Left lobe of liver (tissue), 2 donors: ENCODE data around the gene CXCL8. TPM values are rescaled to one million over a fixed set of nuclear protein-coding genes. Genes with fewer than 3 reads are reported as not detected.
A peak's percentile ranks its signal among the peaks of the same experiment; 100 is the strongest.

ENCODE experiments used
- ATAC-seq: fragments of 200-7000 bp; cut with Tn5 transposase; one replicate; pipeline ENCODE4 v1.9.1; 2020; ENCODE audit warnings: mild to moderate bottlenecking, moderate library complexity
- DNase-seq: peaks from one replicate; pipeline ENCODE4 v3.0.0-alpha.2; 2020; ENCODE audit warnings: low spot score
- total RNA-seq: library from RNA; stranded (reverse); gene quantifications from one replicate; pipeline ENCODE4 v1.2.1, GENCODE V29; 2021
- donor health status: DM: no; HTN: no; CAD: no; lungs with moderate emphysema.
- donor health status: DM: no; HTN: yes; CAD: no.

Gene CXCL8
- total RNA-seq, 1 donor from 2014 or later = 0.28 TPM

GRCh38 chr4:73718375-73719373 is 21.7 kb upstream of the CXCL8 start:
- no peak for ATAC-seq

DNA sequence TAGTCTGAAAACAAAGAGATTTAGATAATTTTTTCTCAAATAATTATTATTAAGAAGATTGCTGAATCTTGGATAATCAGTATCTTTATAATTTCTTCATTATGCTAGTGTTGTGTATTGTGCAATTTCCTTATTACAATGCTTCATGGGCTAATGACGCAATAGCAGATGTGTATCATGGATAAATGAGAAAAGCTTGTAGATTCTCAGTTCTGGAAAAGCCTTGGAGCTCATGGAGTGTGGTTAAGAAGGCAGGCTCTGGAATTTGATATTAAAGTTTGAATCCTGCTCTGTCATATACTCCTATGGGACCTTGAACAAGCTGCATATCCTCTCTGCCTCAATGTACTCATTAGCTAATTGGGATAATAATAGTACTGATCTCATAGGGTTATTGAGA is 18.9 kb upstream of the CXCL8 start:
- ATAC-seq (no peak), DNase-seq (no peak)

More at GRCh38 chr4:73718375-73719373, 21.7 kb upstream of the CXCL8 start:
- DNase-seq = no peak

GRCh38 chr4:73721909-73722308 is 18.5 kb upstream of the CXCL8 start:
- ATAC-seq (no peak), DNase-seq (no peak)

DNA sequence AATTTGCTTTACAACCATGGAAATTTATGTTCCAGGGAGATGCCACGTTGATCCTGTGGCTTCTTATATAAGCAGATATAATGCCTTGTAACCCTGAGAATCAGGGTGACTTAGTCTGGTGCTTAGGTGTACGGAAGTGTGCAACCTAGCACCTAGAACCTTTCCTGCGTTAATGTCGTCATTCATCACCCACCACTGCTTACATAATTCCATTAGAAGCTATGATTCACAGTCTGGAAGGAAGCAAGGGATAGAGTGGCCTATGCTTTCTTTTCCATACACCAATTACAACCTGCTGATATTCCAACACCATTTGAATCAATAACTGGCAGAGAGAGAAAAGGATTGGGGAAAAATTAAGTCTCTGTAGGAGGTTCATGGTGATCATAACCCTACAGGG is 17.3 kb upstream of the CXCL8 start:
- no peak for DNase-seq
- ATAC-seq = no peak

GRCh38 chr4:73723928-73724327 is 16.4 kb upstream of the CXCL8 start:
- ATAC-seq = no peak
- no peak for DNase-seq

DNA sequence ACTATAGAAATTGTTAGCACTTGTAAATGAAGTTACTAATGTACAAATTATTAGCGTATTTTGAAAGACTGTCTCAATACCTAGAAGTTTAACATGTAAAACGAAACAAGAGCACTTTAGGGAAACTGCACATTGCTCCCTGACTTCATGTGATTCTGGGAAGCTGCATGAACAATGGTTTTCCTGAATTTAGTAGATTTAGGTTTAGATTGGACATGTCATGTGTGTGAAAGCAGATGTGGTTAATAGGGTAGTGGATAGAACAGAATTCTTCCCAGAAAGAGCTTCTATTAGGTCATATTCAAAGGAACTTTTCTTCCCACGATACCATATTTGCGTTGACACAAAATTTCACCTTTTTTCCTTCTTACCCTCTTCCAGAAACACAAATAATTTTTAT is 14.9 kb upstream of the CXCL8 start:
- no peak for ATAC-seq

GRCh38 chr4:73725985-73726384 is 14.4 kb upstream of the CXCL8 start:
- DNase-seq (no peak), ATAC-seq (no peak)

More for the DNA sequence above, 14.9 kb upstream of the CXCL8 start:
- DNase-seq = no peak

DNA sequence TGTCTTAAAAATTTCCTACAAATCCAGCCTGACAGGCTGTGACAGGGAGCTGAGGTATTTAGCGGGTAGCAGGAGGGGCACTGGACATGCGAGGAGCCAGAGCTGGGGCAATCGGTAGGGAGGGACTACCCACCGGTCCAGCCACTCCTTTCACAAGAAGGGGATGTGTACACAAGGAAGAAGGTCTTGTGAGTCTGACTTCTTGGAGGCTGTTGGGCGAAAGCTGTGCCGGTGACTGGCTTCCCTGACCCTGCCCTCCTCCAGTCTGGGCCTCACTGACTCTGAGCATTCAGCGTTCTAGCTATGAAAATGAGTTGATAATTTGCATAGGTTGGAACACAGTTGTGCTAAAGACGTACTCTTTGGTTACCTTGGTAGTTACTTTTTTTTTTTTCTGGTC is 12.7 kb upstream of the CXCL8 start:
- DNase-seq = no peak
- no peak for ATAC-seq

DNA sequence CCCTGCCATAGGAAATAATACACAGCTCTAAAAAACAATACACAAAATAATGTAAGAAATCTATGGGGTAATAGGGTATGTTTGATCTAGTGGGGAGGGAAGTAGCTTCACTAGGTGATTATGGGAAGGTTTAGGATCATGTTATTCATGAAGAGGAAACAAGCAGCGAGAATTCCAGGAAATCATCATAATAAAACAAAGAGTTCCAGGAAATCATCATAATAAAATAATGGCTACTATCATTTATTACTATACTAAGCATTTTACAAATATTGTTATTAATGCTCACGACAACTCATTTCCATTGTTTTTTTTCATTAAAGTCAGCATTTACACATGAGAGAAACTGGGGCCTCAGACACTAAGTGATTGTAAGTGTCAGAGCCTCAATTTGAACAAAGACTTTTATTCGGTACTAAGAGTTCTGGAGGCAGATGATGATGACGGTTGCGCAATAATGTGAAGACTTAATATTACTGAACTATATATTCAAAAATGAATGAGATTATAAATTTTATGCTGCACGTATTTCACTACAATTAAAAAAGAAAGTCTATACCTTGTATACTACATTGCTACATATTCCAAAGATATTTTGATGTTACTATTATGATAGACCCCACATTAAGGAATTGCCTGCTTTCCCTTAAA is 12.2 kb upstream of the CXCL8 start:
- ATAC-seq = no peak
- no peak for DNase-seq

- DNase-seq = peak; percentile 69
- ATAC-seq = peak; percentile 99
These were observed 10.7 kb upstream of the CXCL8 start for GRCh38 chr4:73729534-73730165.

DNA sequence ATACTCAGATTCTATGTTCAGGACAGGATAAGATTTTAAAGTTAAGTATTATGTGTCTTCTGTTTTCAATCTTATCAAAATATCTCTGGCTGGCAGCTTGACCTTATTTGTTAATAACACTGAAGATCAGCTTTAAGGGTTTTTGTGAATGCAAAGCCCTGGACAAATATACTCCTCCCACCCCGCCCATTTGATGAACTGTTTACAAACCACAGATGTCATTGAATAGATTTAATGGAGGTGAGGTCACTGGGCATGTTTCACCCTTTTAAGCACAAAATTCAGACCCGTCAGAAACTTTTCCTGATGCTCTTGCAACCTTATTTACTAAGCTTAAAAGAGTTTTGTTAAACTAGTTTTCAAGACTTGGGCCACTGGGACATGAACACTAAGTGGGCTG is 10.1 kb upstream of the CXCL8 start:
- ATAC-seq = no peak
- no peak for DNase-seq

DNA sequence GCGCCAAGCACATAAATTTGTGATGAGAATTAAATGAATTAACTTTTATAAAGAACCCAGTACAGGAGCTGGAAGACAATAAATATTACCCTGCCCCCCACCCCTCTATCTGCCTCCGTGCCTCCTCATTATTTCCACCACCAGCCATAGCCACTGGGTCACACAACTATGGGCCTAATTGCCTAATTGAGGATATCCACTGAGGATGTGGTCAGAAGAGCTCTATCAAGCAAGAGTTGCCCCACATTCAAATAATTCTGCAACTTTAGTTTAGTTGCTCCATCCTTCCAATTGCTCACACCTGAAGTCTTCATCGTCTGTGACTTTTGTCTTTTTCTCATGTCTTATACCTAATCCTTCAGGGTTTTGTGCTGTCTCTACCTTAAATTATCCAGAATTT is 9.5 kb upstream of the CXCL8 start:
- DNase-seq (no peak), ATAC-seq (no peak)

GRCh38 chr4:73731968-73732610 is 8.3 kb upstream of the CXCL8 start:
- no peak for DNase-seq
- peak; percentile 28 for ATAC-seq

- no peak for ATAC-seq
These were observed 7.5 kb upstream of the CXCL8 start for GRCh38 chr4:73732759-73733431.

DNA sequence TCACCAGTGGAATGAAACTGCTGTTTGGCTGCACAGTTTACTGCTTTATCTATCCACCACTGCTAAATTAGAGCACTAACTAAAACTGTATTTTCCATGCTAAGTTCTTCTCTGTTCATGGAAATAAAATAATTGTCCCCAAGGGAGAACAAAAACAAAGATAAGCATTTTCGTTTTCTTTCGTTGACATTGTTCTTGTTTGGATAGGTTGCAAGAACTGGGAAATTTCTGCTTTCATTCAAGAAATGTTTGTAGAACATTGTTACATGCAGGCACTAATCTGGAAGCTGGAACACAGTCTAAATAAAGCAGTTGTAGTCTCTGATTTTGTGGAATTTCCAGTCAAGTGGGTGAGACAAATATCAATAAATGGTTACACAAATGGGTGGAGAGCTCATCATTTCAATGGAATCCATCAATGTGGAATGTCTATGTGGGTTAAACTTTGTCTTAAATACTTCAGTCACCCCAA is 5.8 kb upstream of the CXCL8 start:
- ATAC-seq (no peak), DNase-seq (no peak)

More at GRCh38 chr4:73732759-73733431, 7.5 kb upstream of the CXCL8 start:
- no peak for DNase-seq

DNA sequence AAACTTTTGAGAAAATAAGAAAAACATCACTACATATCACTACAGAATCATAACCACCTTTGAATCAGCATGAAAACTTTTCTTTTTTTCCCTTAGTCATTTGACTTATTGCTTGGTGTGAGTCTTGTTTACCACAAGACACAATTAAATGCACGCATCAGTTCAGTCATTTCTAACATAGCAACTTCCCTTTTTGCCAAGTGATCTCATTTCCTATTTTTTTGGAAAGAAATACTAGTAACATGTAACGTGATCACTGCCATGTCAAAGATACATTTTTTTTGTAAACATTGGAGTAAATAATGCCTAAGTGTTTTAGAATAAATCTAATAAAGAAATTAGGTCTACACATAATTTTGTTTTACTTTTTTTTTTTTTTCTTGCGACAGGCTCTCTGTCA is 5.1 kb upstream of the CXCL8 start:
- ATAC-seq (no peak), DNase-seq (no peak)

GRCh38 chr4:73741031-73741749 is 821 bp downstream of the CXCL8 start:
- ATAC-seq (no peak), DNase-seq (no peak)

DNA sequence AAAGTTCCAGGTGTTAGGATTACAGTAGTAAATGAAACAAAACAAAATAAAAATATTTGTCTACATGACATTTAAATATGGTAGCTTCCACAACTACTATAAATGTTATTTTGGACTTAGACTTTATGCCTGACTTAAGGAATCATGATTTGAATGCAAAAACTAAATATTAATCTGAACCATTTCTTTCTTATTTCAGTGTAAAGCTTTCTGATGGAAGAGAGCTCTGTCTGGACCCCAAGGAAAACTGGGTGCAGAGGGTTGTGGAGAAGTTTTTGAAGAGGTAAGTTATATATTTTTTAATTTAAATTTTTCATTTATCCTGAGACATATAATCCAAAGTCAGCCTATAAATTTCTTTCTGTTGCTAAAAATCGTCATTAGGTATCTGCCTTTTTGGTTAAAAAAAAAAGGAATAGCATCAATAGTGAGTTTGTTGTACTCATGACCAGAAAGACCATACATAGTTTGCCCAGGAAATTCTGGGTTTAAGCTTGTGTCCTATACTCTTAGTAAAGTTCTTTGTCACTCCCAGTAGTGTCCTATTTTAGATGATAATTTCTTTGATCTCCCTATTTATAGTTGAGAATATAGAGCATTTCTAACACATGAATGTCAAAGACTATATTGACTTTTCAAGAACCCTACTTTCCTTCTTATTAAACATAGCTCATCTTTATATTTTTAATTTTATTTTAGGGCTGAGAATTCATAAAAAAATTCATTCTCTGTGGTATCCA is 1.6 kb downstream of the CXCL8 start:
- ATAC-seq = no peak

More for the DNA sequence above, 1.6 kb downstream of the CXCL8 start:
- no peak for DNase-seq
